GM12878 (cell line): Measurements from ENCODE around the gene VAX1. TPM values are rescaled to one million over a fixed set of nuclear protein-coding genes. Genes with fewer than 3 reads are reported as not detected.

Source experiments
- ATF7 ChIP-seq: fragments of 450-650 bp; IDR thresholded peaks from 2 replicates; pipeline ENCODE4 v1.6.1; 2016; ENCODE audit warnings: low read depth, mild to moderate bottlenecking
- BRCA1 ChIP-seq: IDR thresholded peaks from 2 replicates; pipeline ENCODE4 v1.6.1; 2011; ENCODE audit warnings: low read depth, low read length, improper control_type of control experiment
- CHD1 ChIP-seq: IDR thresholded peaks from 2 replicates; pipeline ENCODE4 v1.6.1; 2012; ENCODE audit warnings: low read depth, low read length, improper control_type of control experiment
- CHD2 ChIP-seq: IDR thresholded peaks from 2 replicates; pipeline ENCODE4 v1.6.1; 2011; ENCODE audit warnings: low read depth, low read length, improper control_type of control experiment, borderline replicate concordance
- CREM ChIP-seq: IDR thresholded peaks from 2 replicates; pipeline ENCODE4 v1.6.1; 2014; ENCODE audit warnings: antibody characterized with exemption, low read depth
- E4F1 ChIP-seq: fragments of 450-650 bp; IDR thresholded peaks from 2 replicates; pipeline ENCODE4 v1.6.1; 2018; ENCODE audit warnings: borderline replicate concordance, mild to moderate bottlenecking; ENCODE audit not compliant: partially characterized antibody
- HCFC1 ChIP-seq: fragments of 150-350 bp; IDR thresholded peaks from 2 replicates; pipeline ENCODE4 v1.6.1; 2014; ENCODE audit warnings: low read length
- MLLT1 ChIP-seq: fragments of 450-650 bp; IDR thresholded peaks from 2 replicates; pipeline ENCODE4 v1.6.1; 2016; ENCODE audit warnings: mild to moderate bottlenecking
- MYB ChIP-seq: fragments of 150-350 bp; IDR thresholded peaks from 2 replicates; pipeline ENCODE4 v1.6.1; 2014; ENCODE audit warnings: mild to moderate bottlenecking, low read depth, low read length, borderline replicate concordance
- NFXL1 ChIP-seq: fragments of 450-650 bp; IDR thresholded peaks from 2 replicates; pipeline ENCODE4 v1.6.1; 2017; ENCODE audit warnings: antibody characterized with exemption, mild to moderate bottlenecking, borderline replicate concordance
- POLR2A ChIP-seq: IDR thresholded peaks from 2 replicates; pipeline ENCODE4 v1.6.1; 2011; ENCODE audit warnings: low read depth, mild to moderate bottlenecking, low read length
- POU2F2 ChIP-seq: IDR thresholded peaks from 3 replicates; pipeline ENCODE4 v1.6.1; 2011; ENCODE audit warnings: low read depth, mild to moderate bottlenecking, low read length, borderline replicate concordance
- RB1 ChIP-seq: fragments of 450-650 bp; formaldehyde crosslinking; IDR thresholded peaks from 2 replicates; pipeline ENCODE4 v1.6.1; 2017; ENCODE audit warnings: mild to moderate bottlenecking, borderline replicate concordance
- SMAD5 ChIP-seq: IDR thresholded peaks from 2 replicates; pipeline ENCODE4 v1.6.1; 2016; ENCODE audit warnings: antibody characterized with exemption, low read depth
- SMARCA5 ChIP-seq: fragments of 450-650 bp; IDR thresholded peaks from 2 replicates; pipeline ENCODE4 v1.6.1; 2017; ENCODE audit warnings: mild to moderate bottlenecking
- TBL1XR1 ChIP-seq: IDR thresholded peaks from 2 replicates; pipeline ENCODE4 v1.6.1; 2012; ENCODE audit warnings: low read depth, low read length, improper control_type of control experiment
- TCF12 ChIP-seq: IDR thresholded peaks from 2 replicates; pipeline ENCODE4 v1.6.1; 2011; ENCODE audit warnings: low read depth, mild to moderate bottlenecking, low read length
- TCF3 ChIP-seq: IDR thresholded peaks from 2 replicates; pipeline ENCODE4 v1.6.1; 2012; ENCODE audit warnings: low read depth, mild to moderate bottlenecking, low read length, borderline replicate concordance; ENCODE audit not compliant: insufficient read depth
- USF2 ChIP-seq: IDR thresholded peaks from 2 replicates; pipeline ENCODE4 v1.6.1; 2011; ENCODE audit warnings: low read depth, low read length, improper control_type of control experiment, borderline replicate concordance
- ZBED1 ChIP-seq: IDR thresholded peaks from 2 replicates; pipeline ENCODE4 v1.6.1; 2016; ENCODE audit warnings: borderline replicate concordance
- ZNF207 ChIP-seq: fragments of 450-650 bp; IDR thresholded peaks from 2 replicates; pipeline ENCODE4 v1.6.1; 2014; ENCODE audit warnings: antibody characterized with exemption, mild to moderate bottlenecking, borderline replicate concordance
- polyA plus RNA-seq, 11 experiments: library from polyadenylated mRNA; depleted of rRNA in 4 of 11; unstranded in 6 of 11; stranded (reverse) in 5 of 11; fragments of >200 nt; fragmentation: Nextera tagmentation in 4 of 11; fragmentation: Illumina TruSeq in 1 of 11; extraction: Ambion mirVana in 4 of 11; extraction: Trizol in 1 of 11; gene quantifications; 1 replicate in 1 of 11; 2 replicates in 10 of 11; pipeline versions ENCODE4 v1.2.1 to v1.2.3, GENCODE V29; 2011 to 2016; ENCODE audit warnings: inconsistent platforms in 2 of 11, missing spikeins in 2 of 11, low read depth in 1 of 11
- total RNA-seq, 4 experiments: library from RNA; depleted of rRNA in 3 of 4; stranded (reverse); fragments of >200 nt in 3 of 4; fragmentation: Illumina TruSeq in 1 of 4; extraction: Trizol in 1 of 4; gene quantifications; 2 replicates each; pipeline versions ENCODE4 v1.2.1 to v1.2.3, GENCODE V29; 2013 to 2021

Gene VAX1
- total and polyA plus RNA-seq, 10 of the 15 experiments (the other 5 are each of a cell fraction or from before 2014, with no cell fraction given): not detected

GRCh38 chr10:117174439-117175214 lies 36.6 kb upstream of the VAX1 start (continued):
- TF ChIP-seq ZNF207 (0 out of 2 replicates have a peak, but pooled peaks have one; percentile 41), MLLT1 (no peak), POU2F2 (peak; percentile 65; the same call in 1 of the 3 replicates), ZBED1 (no peak), ATF7 (peak; percentile 44; the same call in 1 of the 2 replicates), BRCA1 (no peak), HCFC1 (no peak), RB1 (no peak), SMARCA5 (peak; percentile 19; the same call in 1 of the 2 replicates), TCF3 (0 out of 2 replicates have a peak, but pooled peaks have one; percentile 14), CHD1 (no peak), POLR2A (no peak), SMAD5 (no peak), E4F1 (no peak), TCF12 (peak; percentile 85), USF2 (no peak), NFXL1 (no peak), CHD2 (no peak), CREM (no peak), TBL1XR1 (peak; percentile 49; the same call in 1 of the 2 replicates), MYB (no peak)
